ENCODE data around the gene PYCR2. TPM values are rescaled to one million over a fixed set of nuclear protein-coding genes. Genes with fewer than 3 reads are reported as not detected.
"Not testable (repeated sequence)": the region's sequence is repeated elsewhere in the genome, so short reads cannot be mapped to it uniquely, and the experiment has no call there.

Gene PYCR2
- total RNA-seq, 1 donor from 2014 or later, result 61.6 TPM

DNA sequence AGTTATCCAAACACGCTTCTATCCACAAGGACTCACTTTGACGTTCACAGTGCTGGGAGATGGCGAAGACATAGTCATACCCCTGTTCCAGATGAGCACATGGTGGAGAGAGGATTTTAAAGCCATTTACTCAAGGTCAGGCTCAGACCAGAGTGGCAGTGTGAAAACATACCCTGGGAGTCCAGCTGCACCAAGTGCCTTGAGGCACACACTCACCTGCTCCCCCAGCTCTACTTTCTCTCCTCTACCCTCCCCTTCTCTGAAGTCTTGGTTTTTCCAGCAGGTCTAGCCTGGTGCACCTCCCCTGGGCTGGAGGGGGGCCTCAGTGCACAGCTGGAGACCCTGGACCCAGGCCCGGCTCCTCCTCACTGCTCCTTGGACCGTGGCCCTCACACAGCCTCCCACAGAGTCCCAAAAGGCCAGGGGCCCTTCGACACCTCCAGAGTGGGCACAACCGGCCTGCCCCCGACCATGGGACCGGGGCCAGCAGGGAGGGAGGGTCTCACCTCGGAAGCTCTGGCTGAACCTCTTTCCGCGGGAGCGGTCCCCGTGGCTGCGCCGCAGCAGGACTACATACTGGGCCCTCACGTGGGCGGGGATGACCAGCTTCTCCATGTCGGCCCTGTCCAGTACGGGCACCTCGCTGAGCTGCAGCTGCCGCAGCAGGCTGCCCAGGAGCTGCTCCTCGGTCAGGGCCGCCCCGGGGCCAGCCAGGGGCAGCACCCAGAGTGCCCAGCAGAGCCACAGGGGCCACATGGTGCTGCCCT is 16.5 kb upstream of the PYCR2 start:
- Histone ChIP-seq H3K27me3 (no peaks in the 10 kb centered on the region), H3K4me1 (peaks cover 17% of the 10 kb centered on the region), H3K27ac (peak overlapping the region; percentile 63), H3K9me3 (no peaks in the 10 kb centered on the region), H3K4me3 (no peak overlapping the region), H3K36me3 (no peaks in the 10 kb centered on the region)
- intact Hi-C loops (cut with DNase I), result no loop called here
- TF ChIP-seq, protein P1, sequence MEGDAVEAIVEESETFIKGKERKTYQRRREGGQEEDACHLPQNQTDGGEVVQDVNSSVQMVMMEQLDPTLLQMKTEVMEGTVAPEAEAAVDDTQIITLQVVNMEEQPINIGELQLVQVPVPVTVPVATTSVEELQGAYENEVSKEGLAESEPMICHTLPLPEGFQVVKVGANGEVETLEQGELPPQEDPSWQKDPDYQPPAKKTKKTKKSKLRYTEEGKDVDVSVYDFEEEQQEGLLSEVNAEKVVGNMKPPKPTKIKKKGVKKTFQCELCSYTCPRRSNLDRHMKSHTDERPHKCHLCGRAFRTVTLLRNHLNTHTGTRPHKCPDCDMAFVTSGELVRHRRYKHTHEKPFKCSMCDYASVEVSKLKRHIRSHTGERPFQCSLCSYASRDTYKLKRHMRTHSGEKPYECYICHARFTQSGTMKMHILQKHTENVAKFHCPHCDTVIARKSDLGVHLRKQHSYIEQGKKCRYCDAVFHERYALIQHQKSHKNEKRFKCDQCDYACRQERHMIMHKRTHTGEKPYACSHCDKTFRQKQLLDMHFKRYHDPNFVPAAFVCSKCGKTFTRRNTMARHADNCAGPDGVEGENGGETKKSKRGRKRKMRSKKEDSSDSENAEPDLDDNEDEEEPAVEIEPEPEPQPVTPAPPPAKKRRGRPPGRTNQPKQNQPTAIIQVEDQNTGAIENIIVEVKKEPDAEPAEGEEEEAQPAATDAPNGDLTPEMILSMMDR (IDR thresholded peaks at IDR 0.05), result no peak
- ATAC-seq (peak; percentile 6), DNase-seq (no peak)

DNA sequence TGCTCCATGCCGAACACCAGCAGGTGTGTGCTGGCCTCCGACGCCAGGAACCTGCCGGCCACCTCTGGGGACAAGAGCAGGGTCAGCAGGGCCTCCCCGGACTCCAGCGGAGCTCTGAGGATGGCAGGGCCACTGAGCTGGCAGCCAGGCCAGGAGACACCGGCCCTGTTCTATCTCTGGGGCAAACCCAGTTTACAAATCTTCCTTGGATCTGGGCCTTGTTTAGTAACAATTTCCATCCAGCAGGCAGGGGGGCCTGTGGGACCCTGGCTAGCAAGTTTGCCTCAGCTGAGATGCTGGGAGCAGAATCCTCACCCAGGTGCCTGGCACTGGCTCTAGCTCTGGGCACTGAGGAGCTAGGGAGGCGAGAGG is 15.9 kb upstream of the PYCR2 start:
- DNase-seq; intact Hi-C loops (cut with DNase I); H3K27ac ChIP-seq; ATAC-seq; H3K36me3 ChIP-seq; H3K9me3 ChIP-seq; H3K4me3 ChIP-seq; H3K27me3 ChIP-seq: not testable (repeated sequence)
- H3K4me1 ChIP-seq, result peaks cover 17% of the 10 kb centered on the region

DNA sequence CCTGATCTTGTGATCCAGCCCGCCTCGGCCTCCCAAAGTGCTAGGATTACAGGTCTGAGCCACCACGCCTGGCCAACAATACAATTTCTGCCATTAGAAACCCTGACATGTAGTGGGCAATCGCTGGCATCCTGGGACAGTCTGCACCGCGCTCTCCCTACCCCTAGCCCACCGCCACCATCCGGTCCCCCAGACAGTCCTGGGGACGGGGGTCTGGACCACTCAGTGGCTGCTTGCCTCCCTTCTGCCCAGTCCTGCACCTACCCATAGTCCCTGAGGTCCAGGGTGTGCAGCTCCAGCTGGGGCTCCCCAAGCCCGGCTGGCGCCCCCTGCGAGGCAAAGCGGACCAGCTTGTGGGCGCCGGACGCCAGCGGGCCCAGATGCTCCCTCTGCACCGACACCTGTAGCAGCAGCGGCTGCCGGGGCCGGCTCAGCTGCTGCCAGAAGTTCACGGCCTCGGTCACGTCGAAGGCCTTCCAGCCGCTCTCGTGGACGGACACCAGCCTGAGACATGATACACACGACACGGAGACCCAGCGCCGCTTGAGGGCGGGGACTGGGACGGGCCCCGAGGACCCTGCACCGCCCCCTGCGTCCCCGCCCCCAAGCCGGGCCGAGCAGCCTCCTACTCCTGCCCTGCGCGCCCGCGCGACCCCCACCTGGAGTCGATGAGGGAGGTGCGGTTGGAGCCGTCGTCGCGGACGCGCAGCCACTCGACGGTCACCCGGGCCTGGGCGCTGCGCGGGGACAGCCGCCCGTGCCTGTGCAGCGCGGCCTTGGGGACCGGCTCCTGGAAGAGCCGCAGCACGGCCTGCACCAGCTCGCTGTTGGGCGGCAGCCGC is 15.3 kb upstream of the PYCR2 start:
- intact Hi-C loops (cut with DNase I); H3K27me3 ChIP-seq; H3K4me3 ChIP-seq; DNase-seq; H3K27ac ChIP-seq; H3K9me3 ChIP-seq; H3K36me3 ChIP-seq: not testable (repeated sequence)
- peak; percentile 40 for ATAC-seq
- peaks cover 17% of the 10 kb centered on the region for H3K4me1 ChIP-seq

DNA sequence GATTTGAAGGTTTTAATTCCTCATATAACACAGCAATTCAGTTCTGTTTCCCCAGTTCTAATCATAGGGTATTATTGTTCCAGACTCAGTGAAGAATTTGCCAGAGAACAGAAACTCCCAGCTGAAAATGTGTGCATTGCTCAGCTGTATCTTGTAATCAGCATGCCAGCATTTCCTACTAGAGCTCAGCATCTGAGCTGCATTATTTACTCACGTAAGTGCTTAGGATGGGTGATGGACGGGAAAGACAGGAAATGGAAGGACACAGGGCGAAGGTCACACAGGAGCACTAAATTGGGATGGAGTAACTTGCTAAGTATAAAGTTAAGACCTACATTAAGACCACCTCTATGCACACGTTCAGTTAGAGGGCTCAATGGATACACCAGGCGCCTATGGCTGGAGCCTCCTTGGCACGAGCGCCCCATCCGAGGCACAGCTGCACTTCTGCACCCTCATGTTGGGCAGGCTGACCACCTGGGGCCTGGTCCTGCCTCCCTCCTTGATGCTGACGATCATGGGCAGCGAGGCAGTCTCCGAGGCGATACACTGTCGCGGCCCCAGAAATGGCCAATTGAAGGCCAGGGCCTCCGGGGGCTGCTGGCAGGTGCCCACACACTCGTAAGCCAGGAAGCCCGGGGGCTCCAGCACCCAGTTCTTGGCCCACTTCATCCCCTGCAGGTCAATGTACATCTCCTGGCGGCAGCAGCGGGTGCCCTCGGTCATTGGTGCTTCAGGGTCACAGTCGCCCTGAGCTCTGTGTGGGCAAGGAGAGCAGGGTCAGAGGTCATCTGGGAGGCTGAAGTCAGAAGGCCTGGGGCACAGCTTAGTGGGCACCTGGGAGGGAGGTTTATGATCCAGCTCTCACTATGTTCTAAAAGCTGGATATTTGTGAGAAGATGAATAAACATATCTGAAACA is 13.3 kb upstream of the PYCR2 start:
- H3K27me3 ChIP-seq, result no peaks in the 10 kb centered on the region
- ATAC-seq (no peak), DNase-seq (no peak)
- no peak overlapping the region for H3K27ac ChIP-seq
- no peak overlapping the region for H3K4me3 ChIP-seq
- TF ChIP-seq, protein P1 (IDR thresholded peaks at IDR 0.05), result no peak
- H3K36me3 ChIP-seq, result no peaks in the 10 kb centered on the region
- H3K9me3 ChIP-seq, result no peaks in the 10 kb centered on the region
- peaks cover 17% of the 10 kb centered on the region for H3K4me1 ChIP-seq
- intact Hi-C loops (cut with DNase I), result no loop called here

DNA sequence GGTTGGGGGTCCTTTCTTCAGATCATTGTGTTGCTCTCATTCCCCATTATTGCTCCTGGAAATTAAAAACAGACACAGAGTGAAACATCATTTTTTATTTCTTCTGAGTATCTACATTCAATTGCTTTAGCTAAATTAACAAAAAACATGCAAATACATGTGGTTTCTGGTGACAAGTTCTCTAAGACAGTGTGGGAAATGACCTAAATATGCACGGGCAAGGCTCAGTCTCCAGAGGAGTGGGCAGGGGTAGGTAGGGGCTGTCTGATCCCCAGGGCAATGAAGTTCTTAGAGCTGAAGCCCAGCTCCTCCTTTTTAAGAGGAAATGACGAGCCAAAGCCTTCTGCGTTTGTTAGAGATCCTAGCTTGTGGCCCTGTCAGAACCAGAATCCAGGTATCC is 12.5 kb upstream of the PYCR2 start:
- no peaks in the 10 kb centered on the region for H3K9me3 ChIP-seq
- H3K4me3 ChIP-seq, result no peak overlapping the region
- peaks cover 11% of the 10 kb centered on the region for H3K4me1 ChIP-seq
- H3K36me3 ChIP-seq, result no peaks in the 10 kb centered on the region
- intact Hi-C loops (cut with DNase I), result no loop called here
- H3K27me3 ChIP-seq, result no peaks in the 10 kb centered on the region
- TF ChIP-seq, protein P1 (IDR thresholded peaks at IDR 0.05), result no peak
- H3K27ac ChIP-seq, result no peak overlapping the region
- no peak for DNase-seq
- ATAC-seq, result no peak

DNA sequence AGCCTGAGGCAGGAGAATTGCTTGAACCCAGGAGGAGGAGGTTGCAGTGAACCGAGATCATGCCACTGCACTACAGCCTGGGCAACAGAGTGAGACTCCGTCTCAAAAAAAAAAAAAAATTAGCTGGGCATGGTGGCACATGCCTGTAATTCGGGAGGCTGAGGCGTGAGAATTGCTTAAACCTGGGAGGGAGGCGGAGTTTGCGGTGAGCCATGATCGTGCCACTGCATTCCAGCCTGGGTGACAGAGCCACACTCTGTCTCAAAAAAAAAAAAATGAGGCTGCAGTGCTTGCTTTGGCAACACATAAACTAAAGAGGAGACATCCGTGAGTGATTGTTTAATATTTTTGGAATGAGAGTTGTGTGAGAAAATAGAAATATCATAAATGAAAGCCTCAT is 12.0 kb upstream of the PYCR2 start:
- H3K9me3 ChIP-seq; H3K27me3 ChIP-seq; H3K36me3 ChIP-seq; H3K4me1 ChIP-seq; ATAC-seq; H3K4me3 ChIP-seq; H3K27ac ChIP-seq; intact Hi-C loops (cut with DNase I); DNase-seq: not testable (repeated sequence)

All from upper lobe of right lung (tissue), 1 donor.